OCI-LY7 (cell line): Measurements from ENCODE around the gene TMEM51.

Experiments used
- EZH2phosphoT487 ChIP-seq: fragments of 200-600 bp; sonication (generic); IDR thresholded peaks from 2 replicates; pipeline ENCODE4 v1.6.1; 2018; ENCODE audit warnings: low read depth, borderline replicate concordance, mild to moderate bottlenecking, mixed run types, antibody characterized with exemption, low read length, moderate library complexity, mixed read lengths
- TF ChIP-seq, protein P1 (sequence below): fragments of 200-600 bp; sonication (generic); conservative IDR thresholded peaks from 2 replicates; pipeline ENCODE4 v1.5.1; 2014; ENCODE audit warnings: mild to moderate bottlenecking, antibody characterized with exemption, low read length, moderate library complexity, mixed read lengths

DNA sequence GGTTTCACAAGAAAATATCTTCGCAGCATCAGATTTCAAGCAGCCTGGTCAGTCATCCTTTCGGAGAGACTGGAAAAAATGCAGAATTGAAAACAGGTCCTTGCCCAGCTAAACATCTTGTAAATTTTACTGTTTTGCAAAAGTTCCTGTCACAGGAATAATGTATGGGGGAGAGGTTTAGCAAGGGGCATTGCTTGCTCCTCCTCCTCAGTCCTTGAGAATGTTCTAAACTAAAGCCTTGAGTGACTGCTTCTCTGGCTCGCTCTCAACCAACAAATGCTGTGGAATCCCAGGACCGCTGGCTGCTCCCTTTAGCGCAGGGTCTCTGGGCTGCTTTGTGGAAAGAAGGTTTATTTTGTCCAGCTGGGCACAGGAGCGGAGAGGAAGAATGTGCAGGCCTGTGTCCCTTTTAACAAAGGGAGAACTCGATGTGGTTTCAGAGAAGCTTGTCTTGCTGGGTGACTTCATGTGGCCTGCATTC, 59.8 kb downstream of the TMEM51 start:
- TF ChIP-seq, protein P1, sequence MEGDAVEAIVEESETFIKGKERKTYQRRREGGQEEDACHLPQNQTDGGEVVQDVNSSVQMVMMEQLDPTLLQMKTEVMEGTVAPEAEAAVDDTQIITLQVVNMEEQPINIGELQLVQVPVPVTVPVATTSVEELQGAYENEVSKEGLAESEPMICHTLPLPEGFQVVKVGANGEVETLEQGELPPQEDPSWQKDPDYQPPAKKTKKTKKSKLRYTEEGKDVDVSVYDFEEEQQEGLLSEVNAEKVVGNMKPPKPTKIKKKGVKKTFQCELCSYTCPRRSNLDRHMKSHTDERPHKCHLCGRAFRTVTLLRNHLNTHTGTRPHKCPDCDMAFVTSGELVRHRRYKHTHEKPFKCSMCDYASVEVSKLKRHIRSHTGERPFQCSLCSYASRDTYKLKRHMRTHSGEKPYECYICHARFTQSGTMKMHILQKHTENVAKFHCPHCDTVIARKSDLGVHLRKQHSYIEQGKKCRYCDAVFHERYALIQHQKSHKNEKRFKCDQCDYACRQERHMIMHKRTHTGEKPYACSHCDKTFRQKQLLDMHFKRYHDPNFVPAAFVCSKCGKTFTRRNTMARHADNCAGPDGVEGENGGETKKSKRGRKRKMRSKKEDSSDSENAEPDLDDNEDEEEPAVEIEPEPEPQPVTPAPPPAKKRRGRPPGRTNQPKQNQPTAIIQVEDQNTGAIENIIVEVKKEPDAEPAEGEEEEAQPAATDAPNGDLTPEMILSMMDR, result no peak
- no peak for TF ChIP-seq EZH2phosphoT487
